Measurements from ENCODE around the gene ATOH8. TPM values are rescaled to one million over a fixed set of nuclear protein-coding genes. Genes with fewer than 3 reads are reported as not detected.

Gene ATOH8
- total RNA-seq, 5 donors from 2014 or later (not counting 1 experiment from before 2014, with no cell fraction given) = 0.20 TPM; not detected in 4

DNA sequence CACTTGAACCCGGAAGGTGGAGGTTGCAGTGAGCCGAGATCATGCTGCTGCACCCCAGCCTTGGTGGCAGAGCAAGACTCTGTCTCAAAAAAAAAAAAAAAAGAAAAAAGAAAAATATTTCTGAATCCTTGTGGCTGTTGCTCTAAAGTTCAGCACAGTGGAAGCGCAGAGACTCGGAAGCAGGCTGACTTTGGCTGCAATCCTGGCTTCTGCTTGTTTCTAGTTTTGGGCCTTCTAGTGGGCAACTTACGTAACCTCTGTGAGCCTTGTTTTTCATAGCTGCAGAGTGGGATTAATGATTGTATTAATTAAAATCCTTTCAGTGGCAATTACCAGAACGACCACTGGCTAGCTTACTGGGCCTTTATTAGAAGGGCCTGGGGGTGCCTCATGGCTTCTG, 31.3 kb upstream of the ATOH8 start:
- Histone ChIP-seq H3K27me3 (replicated peaks in 1 of 2; ENCODE audit: control insufficient read depth in 2 of 2, extremely low read depth in 1 of 2, insufficient read depth in 2 of 2, low read length in 1 of 2) (peaks cover 0 to 3% of the 10 kb centered on the region in 2 experiments), H3K9me3 (no peaks in the 10 kb centered on the region), H3K36me3 (ENCODE audit: control insufficient read depth in 2 of 2, extremely low read depth in 1 of 2, insufficient read depth in 1 of 2, low read length in 1 of 2) (no peaks in the 10 kb centered on the region), H3K27ac (ENCODE audit: low read length) (no peak overlapping the region), H3K4me3 (ENCODE audit: control insufficient read depth in 1 of 2, extremely low read depth in 1 of 2, low read length in 1 of 2) (no peak overlapping the region), H3K4me1 (ENCODE audit: control insufficient read depth in 1 of 2, extremely low read depth in 1 of 2, insufficient read depth in 2 of 2, low read length in 2 of 2) (no peaks in the 10 kb centered on the region)
- ATAC-seq (replicated peaks in 1 of 4) (no peak), DNase-seq (no peak)
- H3K4me1 Mint-ChIP-seq = no peaks in the 10 kb centered on the region
- peaks cover 0 to 7% (median 6%) of the 10 kb centered on the region in 3 donors for H3K9me3 Mint-ChIP-seq
- H3K27ac Mint-ChIP-seq = no peak overlapping the region
- POLR2A ChIA-PET = no interaction called here
- WGBS (ENCODE audit: insufficient coverage) = 91% methylated on average over 6 of the region's 6 CpGs
- no peak overlapping the region for H3K4me3 Mint-ChIP-seq
- CTCF ChIA-PET = interaction anchor here (0.7 kb wide), 2 partner anchors 94 to 280 kb away, joined by 3 to 4 read pairs; no protein-coding TSS in a partner anchor
- peaks cover 4% of the 10 kb centered on the region for H3K36me3 Mint-ChIP-seq
- peaks cover 0 to 2% of the 10 kb centered on the region in 2 donors for H3K27me3 Mint-ChIP-seq

DNA sequence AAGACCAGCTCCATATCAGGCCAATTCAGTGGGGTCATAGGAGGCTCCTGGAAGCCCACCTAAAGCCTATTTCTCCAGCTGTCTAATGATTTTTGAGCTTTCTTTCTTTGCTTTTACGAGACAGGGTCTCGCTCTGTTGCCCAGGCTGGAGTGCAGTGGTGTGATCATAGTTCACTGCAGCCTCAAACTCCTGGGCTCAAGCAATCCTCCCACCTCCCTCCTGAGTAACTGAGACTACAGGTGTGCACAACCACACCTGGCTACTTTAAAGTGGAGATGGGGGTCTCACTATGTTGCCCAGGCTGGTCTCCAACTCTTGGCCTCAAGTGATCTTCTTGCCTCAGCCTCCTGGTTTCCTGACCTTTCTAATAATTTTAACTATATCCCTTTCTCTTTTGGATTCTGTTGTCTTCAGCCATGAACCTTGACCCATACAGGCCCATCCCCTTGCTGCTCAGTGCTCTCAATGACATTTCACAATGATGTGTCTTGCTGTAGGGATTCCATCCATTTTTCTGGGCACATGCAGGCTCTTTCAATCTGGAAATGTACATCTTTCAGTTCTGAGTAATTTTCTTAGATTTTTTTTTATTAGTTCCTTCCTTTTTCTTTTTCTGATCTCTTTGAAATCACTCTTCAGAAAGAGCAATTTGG, 30.0 kb upstream of the ATOH8 start:
- Mint-ChIP-seq H3K27ac (no peak overlapping the region), H3K4me1 (peaks cover 0 to 2% (median 1%) of the 10 kb centered on the region in 3 donors), H3K4me3 (no peak overlapping the region), H3K9me3 (peaks cover 0 to 7% (median 6%) of the 10 kb centered on the region in 3 donors), H3K27me3 (peaks cover 0 to 12% of the 10 kb centered on the region in 2 donors), H3K36me3 (peaks cover 4% of the 10 kb centered on the region)
- ATAC-seq (replicated peaks in 1 of 4) (no peak), DNase-seq (no peak)
- no peak overlapping the region for H3K27ac ChIP-seq (ENCODE audit: low read length)
- no CpG with 5 or more reads among the region's 2 CpGs for whole genome bisulfite sequencing (ENCODE audit: insufficient coverage)
- peaks cover 0 to 2% of the 10 kb centered on the region in 2 experiments for H3K4me1 ChIP-seq (ENCODE audit: control insufficient read depth in 1 of 2, extremely low read depth in 1 of 2, insufficient read depth in 2 of 2, low read length in 2 of 2)
- no peaks in the 10 kb centered on the region for H3K9me3 ChIP-seq
- peaks cover 0 to 12% of the 10 kb centered on the region in 2 experiments for H3K27me3 ChIP-seq (replicated peaks in 1 of 2; ENCODE audit: control insufficient read depth in 2 of 2, extremely low read depth in 1 of 2, insufficient read depth in 2 of 2, low read length in 1 of 2)
- ChIA-PET POLR2A (interaction anchor here (0.6 to 0.9 kb wide), 2 partner anchors 238 to 382 kb away, joined by 3 to 4 read pairs; partner anchors contain the start of genes POLR1A (in 1 of the 2) and PTCD3 (in 1 of the 2)), CTCF (interaction anchor here in 1 of 2 donors (2.0 kb wide), 1 partner anchor 14 kb away, joined by 4 read pairs; no protein-coding TSS in a partner anchor)
- H3K36me3 ChIP-seq (ENCODE audit: control insufficient read depth in 2 of 2, extremely low read depth in 1 of 2, insufficient read depth in 1 of 2, low read length in 1 of 2) = no peaks in the 10 kb centered on the region
- no peak overlapping the region for H3K4me3 ChIP-seq (ENCODE audit: control insufficient read depth in 1 of 2, extremely low read depth in 1 of 2, low read length in 1 of 2)

DNA sequence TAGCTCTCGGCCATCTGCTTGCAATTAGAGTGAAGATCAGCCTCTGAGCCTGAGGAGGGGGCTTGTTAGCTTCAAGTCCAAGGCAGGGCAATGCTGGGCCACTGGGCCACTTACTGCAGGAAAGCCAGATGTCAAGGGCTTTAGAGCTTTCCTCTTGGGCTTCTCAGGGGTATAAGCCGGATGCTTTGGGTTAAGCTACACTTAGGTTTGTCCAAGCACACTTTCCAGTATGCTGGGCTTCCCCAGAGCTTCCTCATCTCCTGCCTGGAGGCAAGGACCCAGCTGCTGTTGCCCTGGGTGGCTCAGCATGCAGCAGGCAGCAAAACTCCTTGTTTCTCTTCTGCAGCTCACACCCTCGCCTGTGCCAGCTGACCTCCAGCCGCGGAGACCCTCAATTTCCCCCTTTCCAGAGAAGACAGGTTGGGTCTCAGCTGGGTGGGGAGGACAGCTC, 29.0 kb upstream of the ATOH8 start:
- Histone ChIP-seq H3K36me3 (ENCODE audit: control insufficient read depth in 2 of 2, extremely low read depth in 1 of 2, insufficient read depth in 1 of 2, low read length in 1 of 2) (no peaks in the 10 kb centered on the region), H3K4me3 (ENCODE audit: control insufficient read depth in 1 of 2, extremely low read depth in 1 of 2, low read length in 1 of 2) (no peak overlapping the region), H3K27me3 (replicated peaks in 1 of 2; ENCODE audit: control insufficient read depth in 2 of 2, extremely low read depth in 1 of 2, insufficient read depth in 2 of 2, low read length in 1 of 2) (peaks cover 0 to 15% of the 10 kb centered on the region in 2 experiments), H3K9me3 (no peaks in the 10 kb centered on the region), H3K27ac (ENCODE audit: low read length) (no peak overlapping the region), H3K4me1 (ENCODE audit: control insufficient read depth in 1 of 2, extremely low read depth in 1 of 2, insufficient read depth in 2 of 2, low read length in 2 of 2) (peaks cover 0 to 6% of the 10 kb centered on the region in 2 experiments)
- peaks cover 0 to 20% of the 10 kb centered on the region in 2 donors for H3K27me3 Mint-ChIP-seq
- DNase-seq (no peak), ATAC-seq (replicated peaks in 1 of 4) (no peak)
- H3K9me3 Mint-ChIP-seq = peaks cover 0 to 7% (median 6%) of the 10 kb centered on the region in 3 donors
- H3K4me3 Mint-ChIP-seq = no peak overlapping the region
- H3K4me1 Mint-ChIP-seq = peaks cover 0 to 6% (median 2%) of the 10 kb centered on the region in 3 donors
- CTCF ChIA-PET = interaction anchor here (0.7 to 2.0 kb wide), 3 partner anchors 12 to 15 kb away, joined by 3 to 4 read pairs (median 3); no protein-coding TSS in a partner anchor
- peaks cover 4% of the 10 kb centered on the region for H3K36me3 Mint-ChIP-seq
- 20% methylated on average over 2 of the region's 5 CpGs for WGBS (ENCODE audit: insufficient coverage)
- POLR2A ChIA-PET = interaction anchor here in 1 of 2 donors (0.9 kb wide), 1 partner anchor 381 kb away, joined by 3 read pairs; the partner anchor contains the start of genes POLR1A and PTCD3
- no peak overlapping the region for H3K27ac Mint-ChIP-seq

DNA sequence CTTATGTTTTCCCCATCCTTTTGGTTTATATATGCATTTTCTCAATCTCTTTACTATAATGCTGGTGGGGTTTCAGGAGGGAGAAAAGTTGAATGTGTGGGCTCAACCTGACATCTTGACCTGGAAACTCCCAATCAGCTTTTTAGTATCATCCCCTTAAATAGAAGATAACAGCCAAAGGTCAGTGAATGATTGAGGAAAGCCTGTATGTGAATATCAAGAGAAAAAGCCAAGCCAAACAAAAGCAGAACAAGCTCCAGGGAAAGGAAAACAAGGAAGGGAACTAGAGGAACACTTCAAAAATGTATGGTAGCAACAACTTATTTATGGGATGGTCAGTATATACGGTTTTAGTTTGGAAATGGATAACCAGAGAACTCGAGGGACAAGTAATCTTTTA, 28.3 kb upstream of the ATOH8 start:
- no peak overlapping the region for H3K4me3 ChIP-seq (ENCODE audit: control insufficient read depth in 1 of 2, extremely low read depth in 1 of 2, low read length in 1 of 2)
- peaks cover 0 to 5% (median 4%) of the 10 kb centered on the region in 3 donors for H3K9me3 Mint-ChIP-seq
- H3K27ac ChIP-seq (ENCODE audit: low read length) = no peak overlapping the region
- ATAC-seq (replicated peaks in 1 of 4) (no peak), DNase-seq (no peak)
- POLR2A ChIA-PET = no interaction called here
- no peak overlapping the region for H3K4me3 Mint-ChIP-seq
- CTCF ChIA-PET = interaction anchor here in 1 of 2 donors (0.7 to 1.1 kb wide), 2 partner anchors 11 to 13 kb away, joined by 3 read pairs; no protein-coding TSS in a partner anchor
- peaks cover 0 to 14% of the 10 kb centered on the region in 2 experiments for H3K27me3 ChIP-seq (replicated peaks in 1 of 2; ENCODE audit: control insufficient read depth in 2 of 2, extremely low read depth in 1 of 2, insufficient read depth in 2 of 2, low read length in 1 of 2)
- H3K4me1 Mint-ChIP-seq = peaks cover 0 to 6% (median 2%) of the 10 kb centered on the region in 3 donors
- no CpG with 5 or more reads among the region's 2 CpGs for WGBS (ENCODE audit: insufficient coverage)
- H3K36me3 ChIP-seq (ENCODE audit: control insufficient read depth in 2 of 2, extremely low read depth in 1 of 2, insufficient read depth in 1 of 2, low read length in 1 of 2) = no peaks in the 10 kb centered on the region
- peaks cover 0 to 21% of the 10 kb centered on the region in 2 donors for H3K27me3 Mint-ChIP-seq
- peaks cover 0 to 6% of the 10 kb centered on the region in 2 experiments for H3K4me1 ChIP-seq (ENCODE audit: control insufficient read depth in 1 of 2, extremely low read depth in 1 of 2, insufficient read depth in 2 of 2, low read length in 2 of 2)
- H3K36me3 Mint-ChIP-seq = peaks cover under 1% of the 10 kb centered on the region
- no peak overlapping the region for H3K27ac Mint-ChIP-seq
- no peaks in the 10 kb centered on the region for H3K9me3 ChIP-seq

DNA sequence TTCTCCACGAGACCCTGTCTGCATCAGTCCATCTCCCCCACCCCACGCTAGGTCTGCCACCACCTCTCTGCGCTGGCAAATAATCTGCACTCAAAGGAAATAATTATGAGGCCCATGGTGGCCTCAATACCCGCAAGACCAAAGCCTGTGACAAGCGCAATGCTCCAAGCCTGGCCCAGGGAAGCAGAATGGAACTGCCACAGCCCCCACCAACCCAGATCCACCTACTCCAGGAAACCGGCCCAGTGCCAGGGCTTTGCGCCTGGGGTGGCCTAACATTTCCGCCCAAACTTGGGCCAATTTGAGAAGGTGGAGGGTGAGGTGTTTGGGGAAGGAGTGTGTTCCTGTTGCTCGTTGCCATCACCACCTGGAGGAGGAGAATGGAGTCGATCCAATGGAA, 26.0 kb upstream of the ATOH8 start:
- POLR2A ChIA-PET = no interaction called here
- Mint-ChIP-seq H3K36me3 (no peaks in the 10 kb centered on the region), H3K27ac (no peak overlapping the region), H3K9me3 (no peaks in the 10 kb centered on the region), H3K27me3 (peaks cover 0 to 21% of the 10 kb centered on the region in 2 donors), H3K4me3 (no peak overlapping the region), H3K4me1 (peaks cover 0 to 6% (median 2%) of the 10 kb centered on the region in 3 donors)
- no peaks in the 10 kb centered on the region for H3K36me3 ChIP-seq (ENCODE audit: control insufficient read depth in 2 of 2, extremely low read depth in 1 of 2, insufficient read depth in 1 of 2, low read length in 1 of 2)
- peaks cover 0 to 6% of the 10 kb centered on the region in 2 experiments for H3K4me1 ChIP-seq (ENCODE audit: control insufficient read depth in 1 of 2, extremely low read depth in 1 of 2, insufficient read depth in 2 of 2, low read length in 2 of 2)
- H3K4me3 ChIP-seq (ENCODE audit: control insufficient read depth in 1 of 2, extremely low read depth in 1 of 2, low read length in 1 of 2) = no peak overlapping the region
- H3K9me3 ChIP-seq = no peaks in the 10 kb centered on the region
- peaks cover 0 to 14% of the 10 kb centered on the region in 2 experiments for H3K27me3 ChIP-seq (replicated peaks in 1 of 2; ENCODE audit: control insufficient read depth in 2 of 2, extremely low read depth in 1 of 2, insufficient read depth in 2 of 2, low read length in 1 of 2)
- CTCF ChIA-PET = interaction anchor here in 1 of 2 donors (0.7 kb wide), 1 partner anchor 84 kb away, joined by 3 read pairs; no protein-coding TSS in a partner anchor
- no peak overlapping the region for H3K27ac ChIP-seq (ENCODE audit: low read length)
- DNase-seq (no peak), ATAC-seq (replicated peaks in 1 of 4) (no peak)
- WGBS (ENCODE audit: insufficient coverage) = 77% methylated on average over 5 of the region's 10 CpGs

DNA sequence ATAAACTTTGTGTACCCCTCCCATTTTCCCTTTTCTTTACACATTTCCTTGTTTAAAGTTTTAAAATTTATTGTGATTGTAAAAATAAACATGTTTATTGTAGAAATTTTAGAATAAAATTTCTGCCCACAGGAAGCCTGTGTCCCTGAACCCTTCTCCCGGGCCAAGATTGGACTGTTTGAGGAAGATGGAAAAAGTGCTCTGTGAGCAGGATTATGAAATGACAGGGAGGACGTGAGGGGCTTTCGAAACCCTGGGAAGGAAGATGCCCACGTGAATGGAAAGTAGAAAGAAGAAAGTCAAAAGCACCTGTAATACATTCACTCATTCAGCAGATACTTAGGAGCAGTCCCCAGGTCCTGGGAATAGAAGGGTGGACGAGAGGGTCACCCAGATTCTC, 25.4 kb upstream of the ATOH8 start:
- peaks cover 0 to 17% of the 10 kb centered on the region in 2 experiments for H3K27me3 ChIP-seq (replicated peaks in 1 of 2; ENCODE audit: control insufficient read depth in 2 of 2, extremely low read depth in 1 of 2, insufficient read depth in 2 of 2, low read length in 1 of 2)
- no peak for DNase-seq
- no peaks in the 10 kb centered on the region for H3K9me3 ChIP-seq
- no peak overlapping the region for H3K4me3 ChIP-seq (ENCODE audit: control insufficient read depth in 1 of 2, extremely low read depth in 1 of 2, low read length in 1 of 2)
- Mint-ChIP-seq H3K4me1 (peaks cover 0 to 6% (median 2%) of the 10 kb centered on the region in 3 donors), H3K9me3 (no peaks in the 10 kb centered on the region), H3K27ac (no peak overlapping the region), H3K4me3 (no peak overlapping the region), H3K27me3 (peaks cover 0 to 21% of the 10 kb centered on the region in 2 donors), H3K36me3 (no peaks in the 10 kb centered on the region)
- 69% methylated on average over 1 of the region's 5 CpGs for WGBS (ENCODE audit: insufficient coverage)
- H3K27ac ChIP-seq (ENCODE audit: low read length) = no peak overlapping the region
- ATAC-seq (replicated peaks in 1 of 4) = no peak
- peaks cover 0 to 6% of the 10 kb centered on the region in 2 experiments for H3K4me1 ChIP-seq (ENCODE audit: control insufficient read depth in 1 of 2, extremely low read depth in 1 of 2, insufficient read depth in 2 of 2, low read length in 2 of 2)
- no peaks in the 10 kb centered on the region for H3K36me3 ChIP-seq (ENCODE audit: control insufficient read depth in 2 of 2, extremely low read depth in 1 of 2, insufficient read depth in 1 of 2, low read length in 1 of 2)
- CTCF ChIA-PET = interaction anchor here (0.5 to 2.3 kb wide), 11 partner anchors 20 to 376 kb away, joined by 3 to 10 read pairs (median 4); no protein-coding TSS in a partner anchor
- POLR2A ChIA-PET = interaction anchor here in 1 of 2 donors (0.6 kb wide), 1 partner anchor 57 kb away, joined by 4 read pairs; no protein-coding TSS in a partner anchor
